GM04504 (cell line): ENCODE measurements around the gene DDX25.

Experiments
- DNase-seq: peaks from one replicate; pipeline ENCODE4 v3.0.0-alpha.2; 2012; ENCODE audit warnings: low read depth

Gene DDX25

DNA sequence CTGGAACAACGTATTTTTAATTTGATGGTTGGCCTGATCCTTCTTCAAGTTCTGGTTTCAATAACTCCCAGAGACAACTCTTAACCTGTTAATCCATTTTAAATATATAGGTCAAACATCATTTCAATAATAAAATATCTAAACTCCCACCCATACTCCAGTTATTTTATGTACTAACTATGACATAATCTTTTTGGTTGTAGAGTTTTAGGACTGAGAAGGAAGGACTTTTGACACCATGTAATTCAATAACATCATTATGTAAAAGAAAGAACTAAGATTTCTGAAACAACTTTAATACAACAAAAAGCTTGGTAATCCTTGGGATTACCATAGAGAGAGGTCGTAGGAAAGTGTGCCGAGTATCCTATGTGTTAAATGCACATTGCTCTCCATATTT is 73.0 kb downstream of the DDX25 start:
- DNase-seq, result no peak

DNA sequence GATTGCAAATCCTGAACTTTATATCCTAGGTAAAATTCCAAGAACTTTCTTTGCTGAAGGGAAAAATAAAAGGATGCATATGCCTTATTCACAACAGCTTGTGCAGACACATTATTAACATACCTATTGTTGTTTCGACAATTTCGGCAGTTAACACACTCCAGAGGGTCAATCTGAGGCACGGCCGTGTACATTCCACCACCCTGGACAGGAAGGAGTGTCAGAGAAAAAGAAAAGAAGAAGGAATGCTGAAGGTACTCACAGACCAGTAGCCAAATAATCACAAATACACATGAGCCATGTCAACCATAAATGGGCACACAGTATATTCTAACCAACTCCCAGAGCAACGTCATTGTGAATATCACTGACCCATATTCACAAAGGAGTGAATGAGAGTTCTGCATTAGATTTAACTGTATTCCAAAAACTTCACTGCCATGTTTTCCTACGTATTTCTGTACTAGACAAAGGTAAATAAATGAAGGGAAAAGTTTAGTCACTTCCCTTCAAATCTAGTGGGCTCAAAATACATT is 73.9 kb downstream of the DDX25 start:
- DNase-seq, result no peak
